Liver (tissue), 3 donors: ENCODE data around the gene ZCCHC9.

Experiments used
- ATF3 ChIP-seq: IDR thresholded peaks from 2 replicates; pipeline ENCODE4 v1.6.1; 2016; ENCODE audit warnings: antibody characterized with exemption
- CTCF ChIP-seq: fragments of 150-350 bp; IDR thresholded peaks from 2 replicates; pipeline ENCODE4 v1.5.1; 2017; ENCODE audit warnings: improper control_type of control experiment, low read depth, low read length; ENCODE audit not compliant: missing input control
- EGR1 ChIP-seq, 2 donors: IDR thresholded peaks; 2 replicates each; pipeline ENCODE4 v1.6.1; 2016 to 2018; ENCODE audit warnings: antibody characterized with exemption in 2 of 2, low read depth in 2 of 2
- FOXA1 ChIP-seq: IDR thresholded peaks from 2 replicates; pipeline ENCODE4 v1.6.1; 2016; ENCODE audit warnings: antibody characterized with exemption
- GABPA ChIP-seq, 2 donors: IDR thresholded peaks in 1 of 2; conservative IDR thresholded peaks in 1 of 2; 2 replicates each; pipeline ENCODE4 v1.6.1; 2016; ENCODE audit warnings: antibody characterized with exemption in 2 of 2, mild to moderate bottlenecking in 1 of 2, moderate library complexity in 1 of 2
- HNF4G ChIP-seq: IDR thresholded peaks from 2 replicates; pipeline ENCODE4 v1.6.1; 2016; ENCODE audit warnings: antibody characterized with exemption
- MAX ChIP-seq: IDR thresholded peaks from 2 replicates; pipeline ENCODE4 v1.6.1; 2016; ENCODE audit warnings: antibody characterized with exemption
- NR2F2 ChIP-seq: IDR thresholded peaks from 2 replicates; pipeline ENCODE4 v1.6.1; 2016; ENCODE audit warnings: antibody characterized with exemption
- RAD21 ChIP-seq, 2 donors: IDR thresholded peaks; 2 replicates each; pipeline ENCODE4 v1.6.1; 2016; ENCODE audit warnings: antibody characterized with exemption in 2 of 2, mild to moderate bottlenecking in 2 of 2
- RXRA ChIP-seq, 2 donors: IDR thresholded peaks; 2 replicates each; pipeline ENCODE4 v1.6.1; 2017 to 2018; ENCODE audit warnings: antibody characterized with exemption in 2 of 2, mild to moderate bottlenecking in 1 of 2
- SP1 ChIP-seq: IDR thresholded peaks from 2 replicates; pipeline ENCODE4 v1.6.1; 2018; ENCODE audit warnings: antibody characterized with exemption, mild to moderate bottlenecking
- TAF1 ChIP-seq: conservative IDR thresholded peaks from 2 replicates; pipeline ENCODE4 v1.6.1; 2016; ENCODE audit warnings: antibody characterized with exemption, mild to moderate bottlenecking
- YY1 ChIP-seq: IDR thresholded peaks from 2 replicates; pipeline ENCODE4 v1.6.1; 2016; ENCODE audit warnings: antibody characterized with exemption, mild to moderate bottlenecking
- ZBTB33 ChIP-seq: IDR thresholded peaks from 2 replicates; pipeline ENCODE4 v1.6.1; 2016; ENCODE audit warnings: antibody characterized with exemption
- donor health status: healthy.
- donor health status: healthy.

GRCh38 chr5:81286059-81286617 lies 15.2 kb upstream of the ZCCHC9 start:
- TF ChIP-seq CTCF (no peak), SP1 (no peak), GABPA (IDR thresholded peaks at IDR 0.05 in 1 of 2, conservative IDR thresholded peaks at IDR 0.05 in 1 of 2) (no peak), TAF1 (no peak), ATF3 (no peak), EGR1 (IDR thresholded peaks at IDR 0.05; ENCODE audit: low read depth in 2 of 2) (no peak), ZBTB33 (no peak), HNF4G (no peak), RAD21 (IDR thresholded peaks at IDR 0.05) (no peak), FOXA1 (no peak), MAX (no peak), YY1 (no peak), NR2F2 (no peak), RXRA (IDR thresholded peaks at IDR 0.05) (no peak)
